ENCODE results near the gene TBPL2. TPM values are rescaled to one million over a fixed set of nuclear protein-coding genes. Genes with fewer than 3 reads are reported as not detected.
"Not testable (repeated sequence)": the region's sequence is repeated elsewhere in the genome, so short reads cannot be mapped to it uniquely, and the experiment has no call there.

Gene TBPL2
- total RNA-seq, 1 donor from 2014 or later, result not detected

- Histone ChIP-seq H3K27me3 (ENCODE audit: control insufficient read depth, insufficient read depth, low read length) (no peaks in the 10 kb centered on the region), H3K4me3 (ENCODE audit: low read depth, low read length) (no peak overlapping the region), H3K36me3 (ENCODE audit: control insufficient read depth, insufficient read depth, low read length) (peaks cover 3% of the 10 kb centered on the region)
- TF ChIP-seq CTCF (IDR thresholded peaks at IDR 0.05; ENCODE audit: insufficient read depth, low read length, poor library complexity, severe bottlenecking), result no peak
- no peak for DNase-seq (ENCODE audit: low read depth)
Measured at GRCh38 chr14:55384536-55384935, 55.9 kb downstream of the TBPL2 start.

DNA sequence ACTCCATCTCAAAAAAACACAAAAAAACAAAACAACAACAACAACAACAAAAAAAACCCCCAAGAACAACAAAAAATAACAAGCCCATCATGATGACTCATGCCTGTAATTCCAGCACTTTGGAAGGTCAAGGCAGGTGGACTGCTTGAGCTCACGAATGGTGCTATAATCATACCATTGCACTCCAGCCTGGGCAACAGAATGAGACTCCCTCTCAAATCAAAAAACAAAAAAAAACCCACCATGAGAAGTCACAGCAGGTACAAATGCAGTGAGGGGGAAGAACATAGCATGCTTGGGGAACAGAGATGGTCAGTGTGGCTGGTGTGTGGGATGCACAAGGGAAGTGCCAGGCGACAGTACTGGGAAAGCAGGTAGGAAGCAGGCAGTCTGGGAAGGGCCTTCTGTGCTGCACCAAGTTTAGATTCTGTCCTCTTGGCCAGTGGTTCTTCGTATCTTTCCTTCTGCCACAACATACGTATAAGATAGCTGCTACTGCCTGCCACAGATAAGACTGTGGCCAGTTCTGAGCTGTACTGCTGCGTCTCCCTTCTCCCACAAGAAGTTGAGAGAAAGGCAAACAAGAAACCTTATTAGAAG, 56.8 kb downstream of the TBPL2 start:
- no peak overlapping the region for H3K4me3 ChIP-seq (ENCODE audit: low read depth, low read length)
- no peak for TF ChIP-seq CTCF (IDR thresholded peaks at IDR 0.05; ENCODE audit: insufficient read depth, low read length, poor library complexity, severe bottlenecking)
- no peaks in the 10 kb centered on the region for H3K27me3 ChIP-seq (ENCODE audit: control insufficient read depth, insufficient read depth, low read length)
- DNase-seq (ENCODE audit: low read depth), result no peak
- H3K36me3 ChIP-seq (ENCODE audit: control insufficient read depth, insufficient read depth, low read length), result peaks cover 3% of the 10 kb centered on the region

DNA sequence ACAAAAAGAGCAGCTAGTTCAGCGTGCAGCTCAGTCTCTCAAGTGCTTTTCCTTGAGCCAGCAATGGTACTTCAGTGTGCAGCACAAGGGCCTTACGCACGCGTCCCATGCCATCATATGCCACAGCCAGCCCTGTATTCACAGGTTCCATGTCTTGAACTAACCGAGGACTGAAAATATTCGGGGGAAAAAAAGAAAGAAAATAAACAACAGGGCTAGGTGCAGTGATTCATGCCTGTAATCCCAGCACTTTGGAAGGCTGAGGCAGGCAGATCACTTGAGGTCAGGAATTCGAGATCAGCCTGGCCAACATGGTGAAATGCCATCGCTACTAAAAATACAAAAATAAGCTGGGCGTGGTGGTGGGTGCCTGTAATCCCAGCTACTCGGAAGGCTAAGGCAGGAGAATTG, 57.4 kb downstream of the TBPL2 start:
- H3K27me3 ChIP-seq (ENCODE audit: control insufficient read depth, insufficient read depth, low read length); H3K36me3 ChIP-seq (ENCODE audit: control insufficient read depth, insufficient read depth, low read length); H3K4me3 ChIP-seq (ENCODE audit: low read depth, low read length); DNase-seq (ENCODE audit: low read depth): not testable (repeated sequence)

- no peak for TF ChIP-seq CTCF (IDR thresholded peaks at IDR 0.05; ENCODE audit: insufficient read depth, low read length, poor library complexity, severe bottlenecking)
- Histone ChIP-seq H3K4me3 (ENCODE audit: low read depth, low read length) (no peak overlapping the region), H3K36me3 (ENCODE audit: control insufficient read depth, insufficient read depth, low read length) (peaks cover 4% of the 10 kb centered on the region), H3K27me3 (ENCODE audit: control insufficient read depth, insufficient read depth, low read length) (no peaks in the 10 kb centered on the region)
- no peak for DNase-seq (ENCODE audit: low read depth)
Measured at GRCh38 chr14:55382483-55382882, 57.9 kb downstream of the TBPL2 start.

- Histone ChIP-seq H3K27me3 (ENCODE audit: control insufficient read depth, insufficient read depth, low read length) (no peaks in the 10 kb centered on the region), H3K36me3 (ENCODE audit: control insufficient read depth, insufficient read depth, low read length) (peaks cover 4% of the 10 kb centered on the region), H3K4me3 (ENCODE audit: low read depth, low read length) (no peak overlapping the region)
- DNase-seq (ENCODE audit: low read depth), result no peak
- TF ChIP-seq CTCF (IDR thresholded peaks at IDR 0.05; ENCODE audit: insufficient read depth, low read length, poor library complexity, severe bottlenecking), result no peak
Measured at GRCh38 chr14:55381561-55381960, 58.9 kb downstream of the TBPL2 start.

DNA sequence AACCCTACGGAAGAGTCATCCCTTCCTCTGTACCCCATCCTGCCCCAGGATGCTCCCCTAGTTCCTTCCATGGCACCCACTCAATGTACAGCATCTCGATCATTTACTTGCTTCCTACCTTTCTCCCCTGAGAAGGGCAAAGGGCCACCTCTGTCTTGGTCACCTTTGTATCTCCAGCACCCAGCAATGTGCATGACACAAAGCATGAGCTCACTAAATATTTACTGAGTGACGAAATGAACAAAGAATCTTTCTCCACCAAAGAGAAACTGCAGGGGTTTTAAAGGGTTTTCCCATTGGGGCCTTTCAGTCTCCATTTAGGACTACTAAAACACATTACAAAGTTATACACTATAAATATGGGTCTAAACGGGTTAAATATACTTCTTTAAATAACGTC, 59.4 kb downstream of the TBPL2 start:
- no peak for TF ChIP-seq CTCF (IDR thresholded peaks at IDR 0.05; ENCODE audit: insufficient read depth, low read length, poor library complexity, severe bottlenecking)
- no peak overlapping the region for H3K4me3 ChIP-seq (ENCODE audit: low read depth, low read length)
- DNase-seq (ENCODE audit: low read depth), result no peak
- peaks cover 4% of the 10 kb centered on the region for H3K36me3 ChIP-seq (ENCODE audit: control insufficient read depth, insufficient read depth, low read length)
- no peaks in the 10 kb centered on the region for H3K27me3 ChIP-seq (ENCODE audit: control insufficient read depth, insufficient read depth, low read length)

Measured in kidney epithelial cell (primary cell).